ENCODE data around the gene GINS1.
"Not testable (repeated sequence)": the region's sequence is repeated elsewhere in the genome, so short reads cannot be mapped to it uniquely, and the experiment has no call there.

Gene GINS1

DNA sequence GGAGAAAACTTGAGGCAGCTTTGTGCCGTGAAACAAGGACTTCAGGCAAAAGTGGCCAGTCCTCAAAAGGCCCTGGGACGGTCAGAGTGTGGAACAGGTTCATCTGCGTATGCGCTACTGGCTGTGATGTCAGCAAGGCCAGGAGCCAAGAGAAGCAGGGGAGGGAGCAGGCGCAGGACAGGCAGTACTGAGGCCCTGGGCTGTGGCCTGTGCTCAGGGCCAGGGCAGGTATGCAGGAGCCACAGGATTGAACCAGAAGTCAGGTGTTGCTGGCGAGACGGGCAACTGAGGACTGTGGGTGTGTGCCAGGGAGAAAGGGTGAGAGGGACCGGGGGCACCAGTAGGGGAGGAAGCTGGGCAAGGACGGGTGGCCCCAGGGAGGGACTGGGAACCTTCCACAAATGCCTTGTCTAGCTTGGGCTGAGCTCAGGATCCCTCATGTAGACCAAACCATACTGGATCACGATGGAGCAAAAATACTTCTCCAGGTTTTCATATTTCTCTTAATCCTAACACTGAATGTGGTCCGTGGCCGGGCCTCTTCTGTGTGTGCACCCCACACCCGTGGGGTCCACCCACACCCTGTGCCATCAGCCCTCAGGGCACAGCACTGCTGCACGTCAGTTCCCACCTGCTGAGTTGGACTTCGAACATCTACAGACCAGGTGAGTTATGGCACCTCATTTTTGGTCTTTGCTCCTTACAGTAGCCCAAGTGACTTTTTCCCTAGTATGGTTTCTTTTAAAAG, 46.9 kb downstream of the GINS1 start:
- no peak for DNase-seq (ENCODE audit: low read depth in 2 of 2)

DNA sequence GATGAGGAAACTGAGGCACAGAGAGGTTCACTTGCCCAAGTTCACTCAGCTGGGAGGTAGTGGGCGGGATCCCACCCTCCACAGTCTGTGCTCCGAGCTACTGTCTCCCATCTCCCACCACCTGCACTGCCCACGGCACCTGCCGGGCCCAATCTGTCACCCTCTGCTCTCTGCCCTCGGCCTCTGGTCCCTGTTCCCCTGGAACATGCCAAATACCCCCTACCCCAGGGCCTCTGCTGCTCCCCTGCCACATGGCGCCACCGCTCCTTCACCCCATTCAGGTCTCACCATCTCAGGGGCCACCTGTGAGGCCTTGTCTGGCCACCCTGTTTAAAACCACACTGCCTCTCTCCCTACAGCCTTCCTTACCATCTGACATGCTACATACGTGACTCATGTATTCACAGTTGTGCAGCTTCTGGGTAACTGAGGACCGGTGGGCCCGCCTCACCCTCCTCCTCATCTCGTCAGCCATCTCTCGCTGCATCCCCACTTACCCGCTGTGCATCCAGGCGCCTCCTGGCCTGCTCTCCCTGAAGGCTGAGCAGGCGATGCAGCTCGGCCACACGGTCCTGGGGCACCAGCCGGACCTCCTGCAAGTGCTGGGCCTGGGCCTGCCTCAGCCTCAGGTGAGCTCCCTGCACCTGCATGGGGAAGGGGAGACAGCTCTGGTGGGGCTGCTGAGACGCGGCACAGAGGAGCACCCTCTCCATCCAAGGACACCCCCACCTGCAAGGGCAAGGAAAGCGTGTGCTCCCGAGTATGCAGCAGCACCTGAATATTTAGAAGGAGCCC, 50.6 kb downstream of the GINS1 start:
- no peak for DNase-seq (ENCODE audit: low read depth in 2 of 2)

DNA sequence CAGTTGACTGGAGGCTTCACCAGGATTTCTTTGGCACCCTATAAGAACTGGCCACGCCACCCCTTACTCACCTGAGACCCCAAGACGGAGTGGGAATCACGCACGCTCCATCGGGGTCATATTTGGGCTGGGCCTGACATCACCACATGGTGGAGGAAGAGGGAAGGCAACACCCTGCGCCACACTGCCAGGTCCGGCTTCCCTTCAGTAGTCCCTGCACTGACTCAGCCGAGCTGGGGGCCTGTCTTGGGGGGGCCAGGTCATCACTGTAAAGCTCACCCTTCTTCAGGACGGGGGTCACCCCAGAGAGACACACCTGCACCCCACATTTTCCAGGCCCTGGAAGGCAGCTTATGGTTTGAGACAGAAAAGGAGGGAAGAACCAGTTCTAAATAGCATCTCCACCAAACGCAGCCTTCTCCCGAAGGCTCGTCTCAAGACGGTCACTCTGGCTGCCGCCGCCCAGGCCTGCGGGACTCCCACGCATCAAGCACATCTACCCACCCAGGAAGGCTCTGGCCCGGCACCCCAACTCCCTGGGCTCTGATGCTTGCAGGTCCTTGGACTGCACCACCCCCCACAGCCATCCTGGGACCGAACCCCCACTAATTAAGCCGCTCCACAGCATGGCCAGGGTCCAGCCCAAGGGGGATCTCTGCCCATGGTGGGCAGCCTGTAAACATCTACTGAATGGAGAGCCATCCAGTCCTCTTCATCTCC, 51.8 kb downstream of the GINS1 start:
- no peak for DNase-seq (ENCODE audit: low read depth in 2 of 2)

DNA sequence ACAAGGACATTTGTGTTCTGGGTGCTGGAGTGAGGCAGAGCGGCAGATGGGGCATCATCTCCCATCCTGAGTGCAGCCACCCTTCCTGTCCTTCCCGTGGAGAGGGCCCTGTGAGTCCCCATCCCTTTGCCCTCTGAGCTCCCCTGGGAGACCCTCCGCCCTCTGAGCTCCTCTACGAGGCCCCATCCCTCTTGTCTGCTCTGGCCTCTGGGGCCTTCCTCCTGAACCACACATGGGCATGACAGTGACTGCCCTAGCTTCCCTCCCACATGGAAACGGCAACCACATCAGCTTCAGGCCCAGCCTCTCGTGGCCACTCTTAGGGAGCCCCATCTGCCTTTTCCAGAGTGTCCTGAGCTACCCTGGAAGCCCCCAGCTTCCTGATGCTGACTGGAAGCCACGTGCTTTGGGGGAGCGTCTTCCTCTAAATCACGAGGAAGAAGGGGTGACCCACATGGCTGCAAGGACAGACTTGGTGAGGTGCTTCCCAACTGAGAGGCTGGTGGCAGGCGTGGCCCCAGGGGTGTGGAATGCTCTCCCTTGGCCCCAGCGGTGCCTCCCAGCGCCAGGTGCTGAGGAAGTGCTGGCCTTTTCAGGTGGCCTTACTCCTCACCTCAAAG, 52.6 kb downstream of the GINS1 start:
- DNase-seq (ENCODE audit: low read depth in 2 of 2) = no peak

DNA sequence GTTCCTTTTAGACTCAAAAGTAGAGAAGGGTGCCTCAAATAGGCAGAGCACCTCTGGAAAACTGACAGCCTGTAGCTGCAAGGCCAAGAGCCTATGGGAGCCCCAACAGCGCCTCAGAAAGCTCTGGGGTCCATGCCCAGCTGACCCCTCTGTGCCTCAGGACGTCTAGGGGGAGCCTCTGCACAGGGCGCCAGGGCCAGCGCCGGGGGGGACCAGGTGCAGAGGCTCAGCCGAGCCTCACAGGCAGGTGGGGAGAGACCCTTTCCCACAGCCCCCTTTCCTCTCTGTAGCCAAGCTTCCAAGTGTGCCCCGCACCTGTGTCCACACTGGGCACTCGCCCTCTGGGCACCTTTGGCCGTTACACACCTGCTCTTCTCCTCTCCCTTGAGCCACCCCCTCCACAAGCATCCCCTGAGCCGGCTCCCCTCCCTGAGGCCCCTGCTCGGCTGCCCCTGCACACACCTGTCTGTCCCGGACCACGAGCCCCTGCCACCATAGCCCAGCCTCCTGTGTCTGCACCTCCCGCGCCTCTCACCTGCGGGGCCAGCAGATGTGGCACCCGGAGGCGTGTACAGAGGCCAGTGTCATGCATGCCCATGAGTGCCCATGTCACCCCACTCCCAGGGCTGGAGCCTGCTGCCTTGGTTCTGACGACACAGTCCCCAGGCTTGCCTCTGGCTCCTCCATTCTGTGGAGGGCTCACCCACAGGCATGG, 53.2 kb downstream of the GINS1 start:
- DNase-seq (ENCODE audit: low read depth in 2 of 2) = no peak

DNA sequence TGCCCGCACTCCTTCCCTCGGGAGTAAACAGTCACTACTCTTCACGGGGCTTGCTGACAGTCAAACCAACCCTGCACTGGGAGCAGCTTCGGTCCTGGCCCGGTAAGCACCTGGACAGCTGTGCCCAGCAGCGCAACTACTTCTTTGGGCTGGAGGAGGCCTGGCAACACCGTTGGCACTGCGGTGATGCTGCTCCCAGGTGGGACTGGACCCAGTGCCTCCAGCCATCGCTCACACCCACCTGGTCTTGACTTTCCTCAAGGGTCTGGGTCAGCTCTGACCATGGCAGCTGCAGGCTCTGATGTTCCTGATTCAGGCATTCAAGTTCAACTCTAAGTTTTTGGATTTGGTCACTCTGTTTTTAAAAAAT, 53.8 kb downstream of the GINS1 start:
- DNase-seq (ENCODE audit: low read depth in 2 of 2) = no peak

DNA sequence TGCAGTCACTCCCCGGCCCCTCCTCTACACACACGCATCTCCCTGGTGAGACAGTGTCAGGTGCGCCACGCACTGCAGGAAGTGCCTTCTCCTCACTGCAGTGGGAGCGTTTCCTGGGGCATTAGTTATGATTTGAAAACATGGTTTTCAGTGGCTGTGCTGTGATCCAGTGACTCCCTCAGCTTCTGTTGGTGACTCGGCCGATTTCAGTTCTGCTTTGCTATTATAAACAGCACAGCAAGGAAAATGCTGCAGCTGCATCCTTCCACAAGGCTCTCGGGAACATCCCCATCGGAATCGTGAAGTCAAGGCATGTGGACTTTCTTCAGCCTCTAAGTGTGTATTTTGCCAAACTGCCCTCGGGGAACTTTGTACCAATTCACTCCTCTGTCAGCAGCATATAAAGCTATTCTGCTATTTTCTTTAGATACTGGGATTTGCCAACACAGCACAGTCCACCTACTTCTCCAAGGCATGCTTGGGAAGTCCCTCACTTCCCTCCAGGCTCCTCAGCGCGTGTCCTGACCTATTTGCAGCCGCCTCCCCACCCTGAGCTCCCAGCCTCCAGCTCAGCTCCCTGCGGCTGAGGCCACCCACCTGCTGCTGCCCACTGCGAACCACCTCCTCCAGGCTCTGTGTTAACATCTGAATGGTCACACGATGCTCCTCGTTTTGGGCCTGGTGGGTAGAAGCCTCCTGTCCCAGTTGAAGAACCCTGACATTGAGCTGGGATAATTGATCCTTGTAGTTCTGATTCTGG, 54.5 kb downstream of the GINS1 start:
- DNase-seq (ENCODE audit: low read depth in 2 of 2) = no peak

DNA sequence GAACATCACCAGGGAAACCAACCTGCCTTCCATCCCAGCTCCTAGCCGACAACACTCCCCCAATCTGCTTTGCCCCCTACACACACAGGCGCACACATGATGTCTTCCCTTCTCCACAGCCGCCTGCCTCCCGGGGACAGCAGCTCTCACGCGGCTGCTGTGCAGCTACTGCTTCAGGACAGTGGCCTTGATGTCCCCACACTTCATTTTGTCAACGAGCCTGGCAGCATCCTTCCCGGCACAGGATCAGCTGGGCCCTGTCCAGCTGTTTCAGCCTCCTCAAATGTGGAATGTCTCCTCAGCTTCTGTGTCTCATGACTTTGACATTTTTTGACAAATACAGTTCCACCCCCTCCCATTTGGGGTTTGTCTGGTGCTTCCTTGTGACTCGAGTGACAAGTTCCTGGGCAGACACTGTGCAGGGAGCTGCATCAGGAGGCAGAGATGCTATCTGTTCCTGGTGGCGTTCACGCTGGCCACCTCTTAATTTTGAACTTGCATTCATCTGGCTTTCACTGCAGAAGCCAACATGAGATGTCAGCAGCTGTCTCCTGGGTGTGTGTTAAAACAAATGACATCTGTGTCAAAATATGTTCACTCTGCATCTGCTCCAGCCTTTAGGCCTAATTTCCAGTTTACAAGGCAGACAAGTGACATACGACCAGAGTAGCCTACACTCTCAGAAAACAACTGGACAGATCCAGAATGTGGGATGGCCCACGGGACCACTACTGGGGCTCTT, 57.2 kb downstream of the GINS1 start:
- DNase-seq (ENCODE audit: low read depth in 2 of 2) = no peak

DNA sequence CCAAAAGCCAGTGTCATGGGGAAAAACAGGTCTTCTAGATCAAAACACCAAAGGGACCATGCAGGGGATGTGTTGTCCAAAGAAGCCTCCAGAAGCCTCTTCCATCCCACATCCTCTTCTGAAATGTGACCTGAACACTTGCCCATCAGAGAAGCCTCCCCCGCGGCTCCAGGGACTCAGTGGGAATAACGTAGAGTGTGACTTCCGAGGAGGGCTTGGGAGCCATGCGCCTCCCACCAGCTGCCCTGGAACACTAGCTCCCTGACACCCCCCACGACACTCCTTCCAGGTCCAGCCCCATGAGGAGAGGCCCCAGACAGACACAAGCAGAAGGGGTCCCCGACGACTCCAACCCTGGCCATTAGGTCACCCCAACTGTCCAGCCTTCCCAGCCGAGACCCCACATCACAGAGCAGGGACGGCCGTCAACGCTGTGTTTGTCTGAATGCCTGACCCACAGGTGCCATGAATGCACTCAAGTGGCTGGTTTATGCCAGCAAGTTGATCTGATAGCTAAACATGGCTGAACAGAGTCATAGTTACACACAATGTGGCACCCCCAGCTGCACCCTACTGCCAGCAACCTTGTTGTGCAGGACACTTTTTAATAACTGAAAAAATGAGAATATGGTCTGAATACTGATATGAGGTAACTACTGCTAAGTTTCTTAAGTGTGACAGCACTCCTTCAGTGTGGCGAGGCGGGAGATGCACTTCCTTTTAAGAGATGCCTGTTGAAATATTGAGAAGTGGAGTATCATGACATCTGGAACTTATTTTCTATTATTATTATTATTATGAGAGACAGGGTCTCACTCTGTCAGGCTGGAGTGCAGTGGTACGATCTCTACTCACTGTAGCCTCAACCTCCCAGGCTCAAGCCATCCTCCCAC, 58.0 kb downstream of the GINS1 start:
- no peak for DNase-seq (ENCODE audit: low read depth in 2 of 2)

DNA sequence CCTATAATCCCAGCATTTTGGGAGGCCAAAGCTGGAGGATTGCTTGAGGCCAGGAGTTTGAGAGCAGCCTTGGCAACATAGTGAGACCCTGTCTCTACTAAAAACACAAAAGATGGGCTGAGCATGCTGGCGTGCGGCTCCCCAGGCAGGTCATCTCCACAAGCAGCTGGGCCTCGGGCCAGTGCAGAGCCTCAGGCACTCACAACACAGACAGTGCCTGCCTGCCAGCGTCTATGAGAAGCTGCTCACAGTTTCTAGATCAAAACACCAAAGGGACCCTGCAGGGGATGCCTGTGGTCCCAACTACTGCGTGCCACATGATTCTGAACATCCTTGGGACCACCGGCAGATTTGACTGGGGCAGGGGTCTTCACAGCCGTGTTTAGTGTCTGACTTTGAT, 59.4 kb downstream of the GINS1 start:
- DNase-seq (ENCODE audit: low read depth in 2 of 2) = no peak

DNA sequence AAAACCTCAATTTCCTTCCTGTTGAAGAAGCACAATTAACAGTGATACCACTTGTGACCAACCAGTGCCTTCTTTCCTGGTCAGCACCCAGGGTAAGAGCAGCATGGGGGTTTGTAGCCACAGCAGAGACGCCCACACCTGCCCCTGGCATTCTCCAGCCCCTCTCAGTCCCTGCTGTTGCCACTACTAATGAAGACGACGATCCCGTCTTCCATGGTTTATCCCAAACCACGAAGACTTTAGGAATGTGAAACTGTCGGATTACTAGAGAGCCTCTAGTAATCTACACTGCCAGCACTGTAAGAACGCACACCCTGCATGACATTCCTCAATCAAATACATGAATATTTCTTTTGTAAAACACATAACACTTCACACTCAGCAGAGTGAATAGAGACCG, 60.0 kb downstream of the GINS1 start:
- no peak for DNase-seq (ENCODE audit: low read depth in 2 of 2)

DNA sequence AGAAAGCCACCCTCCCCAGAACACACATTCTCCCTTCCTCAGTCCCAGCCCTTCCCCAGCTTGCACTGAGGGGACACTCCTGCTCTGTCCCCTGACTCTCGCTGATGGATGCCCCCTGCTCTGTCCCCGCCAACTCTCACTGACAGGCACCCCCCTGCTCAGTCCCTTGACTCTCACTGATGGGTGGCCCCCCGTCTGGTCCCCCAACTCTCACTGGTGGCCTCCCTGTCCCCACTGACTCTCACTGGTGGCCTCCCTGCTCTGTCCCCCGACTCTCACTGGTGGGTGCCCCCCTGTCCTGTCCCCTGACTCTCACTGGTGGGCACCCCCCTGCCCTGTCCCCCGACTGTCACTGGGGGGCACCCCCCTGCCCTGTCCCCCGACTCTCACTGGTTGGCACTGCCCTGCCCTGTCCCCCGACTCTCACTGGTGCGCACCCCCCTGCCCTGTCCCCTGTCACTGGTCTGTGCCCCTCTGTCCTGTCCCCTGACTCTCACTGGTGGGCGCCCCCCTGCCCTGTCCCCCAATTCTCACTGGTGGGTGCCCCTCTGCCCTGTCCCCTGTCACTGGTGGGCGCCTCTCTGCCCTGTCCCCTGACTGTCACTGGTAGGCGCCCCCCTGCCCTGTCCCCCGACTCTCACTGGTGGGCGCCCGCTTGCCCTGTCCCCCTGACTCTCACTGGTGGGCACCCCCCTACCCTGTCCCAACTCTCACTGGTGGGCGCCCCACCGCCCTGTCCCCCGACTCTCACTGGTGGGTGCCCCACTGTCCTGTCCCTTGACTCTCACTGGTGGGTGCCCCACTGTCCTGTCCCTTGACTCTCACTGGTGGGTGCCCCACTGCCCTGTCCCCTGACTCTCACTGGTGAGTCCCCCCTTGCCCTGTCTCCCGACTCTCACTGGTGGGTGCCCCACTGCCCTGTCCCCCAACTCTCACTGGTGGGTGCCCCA, 60.9 kb downstream of the GINS1 start:
- DNase-seq (ENCODE audit: low read depth in 2 of 2) = no peak

DNA sequence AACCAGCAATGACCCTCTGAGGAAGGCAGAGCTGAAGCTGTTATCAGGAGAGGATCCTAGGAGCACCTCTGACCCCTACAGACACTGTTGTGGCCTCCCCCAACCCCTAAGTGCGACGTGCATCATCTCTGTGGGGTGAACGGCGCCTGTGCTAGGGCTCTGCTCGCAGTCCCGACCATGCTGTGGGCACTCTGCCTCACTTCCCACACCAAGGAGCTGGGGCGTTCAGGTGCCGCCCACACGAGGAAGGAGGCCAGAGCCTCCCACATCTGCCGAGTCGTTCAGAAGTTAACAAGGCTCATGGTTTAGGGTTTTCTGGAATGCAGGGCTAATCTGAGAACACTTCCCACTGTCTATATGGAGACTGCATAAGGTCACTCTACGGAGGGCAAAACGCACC, 62.1 kb downstream of the GINS1 start:
- no peak for DNase-seq (ENCODE audit: low read depth in 2 of 2)

DNA sequence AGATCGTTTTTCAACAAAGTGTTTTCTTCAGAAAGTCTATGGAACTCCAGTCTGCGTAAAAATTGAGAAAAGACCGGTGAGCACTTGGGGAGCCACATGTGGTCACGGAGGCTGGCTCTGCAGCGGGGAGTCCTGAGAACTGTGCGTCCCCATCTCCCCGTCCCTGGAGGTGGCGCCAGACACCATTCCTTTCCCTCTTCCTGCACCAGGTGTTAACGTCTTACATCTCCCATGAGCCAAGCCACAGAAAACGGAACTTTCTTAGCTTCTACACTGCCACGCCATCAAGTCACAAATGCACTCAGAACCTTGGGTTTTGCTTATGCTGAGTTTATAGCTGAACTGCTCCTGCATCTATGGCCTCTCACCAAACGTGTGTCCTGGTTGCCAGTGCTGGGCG, 62.6 kb downstream of the GINS1 start:
- DNase-seq (ENCODE audit: low read depth in 2 of 2) = no peak

DNA sequence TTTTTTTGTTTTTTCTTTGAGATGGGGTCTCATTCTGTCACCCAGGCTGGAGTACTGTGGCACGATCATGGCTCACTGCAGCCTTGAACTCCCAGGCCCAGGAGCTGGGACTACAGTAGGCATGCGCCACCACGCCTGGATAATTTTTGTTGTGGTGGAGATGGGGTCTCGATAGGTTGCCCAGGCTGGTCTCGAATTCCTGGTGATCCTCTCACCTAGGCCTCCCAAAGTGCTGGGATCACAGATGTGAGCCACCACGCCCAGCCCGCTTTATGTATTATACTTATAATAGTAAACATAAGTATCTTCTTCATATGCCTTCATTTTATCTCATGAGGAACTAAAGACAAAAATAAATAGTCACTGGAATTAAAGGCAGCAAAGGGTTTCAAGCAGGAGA, 63.5 kb downstream of the GINS1 start:
- no peak for DNase-seq (ENCODE audit: low read depth in 2 of 2)

DNA sequence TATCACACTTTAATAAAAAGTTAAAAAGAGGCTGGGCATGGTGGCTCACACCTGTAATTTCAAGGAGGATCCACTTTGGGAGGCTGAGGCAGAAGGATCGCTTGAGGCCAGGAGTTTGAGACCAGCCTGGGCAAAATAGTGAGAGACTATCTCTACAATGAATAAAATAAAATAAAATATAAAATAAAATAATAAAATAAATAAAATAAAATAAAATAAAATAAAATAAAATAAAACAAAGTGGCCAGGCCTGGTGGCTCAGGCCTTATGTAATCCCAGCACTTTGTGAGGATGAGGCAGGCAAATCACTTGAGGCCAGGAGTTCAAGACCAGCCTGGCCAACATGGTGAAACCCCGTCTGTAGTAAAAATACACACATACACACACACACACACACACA, 65.8 kb downstream of the GINS1 start:
- not testable (repeated sequence) for DNase-seq (ENCODE audit: low read depth in 2 of 2)

DNA sequence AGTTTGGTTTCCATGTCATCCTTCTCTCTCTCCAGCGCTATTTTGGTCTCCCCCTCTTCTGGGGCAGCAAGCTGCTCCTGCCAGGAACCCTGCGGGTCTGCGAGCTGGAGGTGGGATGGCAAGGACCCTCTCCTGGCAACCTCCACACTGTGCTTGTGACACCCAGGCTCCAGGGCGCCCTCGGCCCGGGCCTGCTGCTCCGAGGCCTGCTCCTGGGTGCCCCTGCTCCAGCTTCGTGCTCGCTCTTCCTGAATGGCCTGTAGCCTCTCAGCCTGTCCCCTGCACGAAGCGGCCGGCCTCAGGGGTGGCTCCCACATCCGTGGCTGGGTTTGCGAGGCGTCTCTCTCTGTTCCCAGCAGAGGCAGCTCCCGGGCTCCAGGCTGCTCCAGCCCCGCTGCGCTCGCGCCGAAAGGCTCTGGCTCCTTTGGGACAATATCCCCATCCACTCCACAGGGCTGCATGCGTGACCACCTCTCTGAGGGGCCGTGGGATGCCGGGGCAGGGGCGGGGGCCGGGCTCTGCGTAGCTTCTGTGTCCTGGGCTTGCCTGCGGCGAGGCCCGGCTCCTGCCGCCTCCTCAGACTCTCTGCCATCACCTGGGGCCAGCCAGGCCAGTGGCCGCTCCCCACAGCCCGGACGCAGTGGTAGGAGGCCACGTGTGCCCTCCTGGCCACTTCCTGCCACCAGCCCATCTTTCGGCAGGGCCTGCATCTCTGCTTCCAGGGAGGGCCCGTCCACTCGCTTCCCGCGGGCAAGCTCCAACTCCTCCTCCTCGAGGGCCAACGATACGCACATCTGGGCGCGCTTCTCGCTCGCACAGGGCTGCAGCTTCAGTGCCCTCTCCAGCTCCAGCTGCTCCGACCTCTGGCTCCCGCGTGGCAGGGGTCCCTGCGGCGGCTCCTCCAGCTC, 68.9 kb downstream of the GINS1 start:
- no peak for DNase-seq (ENCODE audit: low read depth in 2 of 2)
